HG03575 (cell line): ENCODE results near the gene IL9R.
"Not testable (repeated sequence)": the region's sequence is repeated elsewhere in the genome, so short reads cannot be mapped to it uniquely, and the experiment has no call there.

Source experiments
- ATAC-seq: cut with Tn5 transposase; IDR thresholded peaks from one replicate; pipeline ENCODE4 v1.9.1; 2021; ENCODE audit not compliant: unreplicated experiment, insufficient number of reproducible peaks, low FRiP score; ENCODE audit errors: extremely low read depth

The IL9R gene

GRCh38 chrX:155995321-155995875, 2.1 kb upstream of the IL9R start:
- no peak for ATAC-seq

- ATAC-seq: no peak
These were observed 620 bp downstream of the IL9R start for GRCh38 chrX:155998116-155998515.

- ATAC-seq: no peak
These were observed 1.4 kb downstream of the IL9R start for GRCh38 chrX:155998761-155999510.

GRCh38 chrX:155999751-156000150, 2.3 kb downstream of the IL9R start:
- not testable (repeated sequence) for ATAC-seq

- ATAC-seq: no peak
These were observed 2.9 kb downstream of the IL9R start for GRCh38 chrX:156000361-156000926.

GRCh38 chrX:156001001-156001666, 3.6 kb downstream of the IL9R start:
- no peak for ATAC-seq

GRCh38 chrX:156001667-156002021, 4.1 kb downstream of the IL9R start:
- ATAC-seq: no peak

GRCh38 chrX:156002507-156002906, 5.0 kb downstream of the IL9R start:
- no peak for ATAC-seq

GRCh38 chrX:156003486-156004185, 6.1 kb downstream of the IL9R start:
- no peak for ATAC-seq

GRCh38 chrX:156004256-156004655, 6.8 kb downstream of the IL9R start:
- ATAC-seq: no peak

GRCh38 chrX:156004740-156005139, 7.2 kb downstream of the IL9R start:
- no peak for ATAC-seq

GRCh38 chrX:156005144-156005543, 7.6 kb downstream of the IL9R start:
- ATAC-seq: no peak

- ATAC-seq: not testable (repeated sequence)
These were observed 9.0 kb downstream of the IL9R start for GRCh38 chrX:156006468-156006867.

GRCh38 chrX:156008379-156008778, 10.9 kb downstream of the IL9R start:
- ATAC-seq: not testable (repeated sequence)

- no peak for ATAC-seq
These were observed 11.4 kb downstream of the IL9R start for GRCh38 chrX:156008915-156009314.

- ATAC-seq: not testable (repeated sequence)
These were observed 12.2 kb downstream of the IL9R start for GRCh38 chrX:156009691-156010090.

GRCh38 chrX:156013286-156013953, 15.9 kb downstream of the IL9R start:
- ATAC-seq: not testable (repeated sequence)

- not testable (repeated sequence) for ATAC-seq
These were observed 22.4 kb downstream of the IL9R start for GRCh38 chrX:156019846-156020245.

GRCh38 chrX:156023002-156023401, 25.5 kb downstream of the IL9R start:
- ATAC-seq: not testable (repeated sequence)
